HL-60 (cell line): ENCODE data around the gene SORCS2.

Experiments
- DNase-seq, 2 experiments: peaks; one replicate each; pipeline ENCODE4 v3.0.0-alpha.2; 2010 to 2020; ENCODE audit warnings: low read depth in 1 of 2, low spot score in 1 of 2
- H3K27ac ChIP-seq: fragments of 250-450 bp; sonication (Bioruptor Pico); replicated peaks from 2 replicates; pipeline ENCODE4 v1.5.1; 2020; ENCODE audit warnings: mild to moderate bottlenecking, moderate library complexity
- H3K27me3 ChIP-seq: fragments of 250-450 bp; sonication (Bioruptor Pico); 2 replicates; pipeline ENCODE4 v1.5.1; 2021; ENCODE audit warnings: mild to moderate bottlenecking, moderate library complexity; ENCODE audit not compliant: insufficient read depth, poor library complexity, severe bottlenecking
- H3K4me3 ChIP-seq: replicated peaks from 2 replicates; pipeline ENCODE4 v1.5.1; 2011; ENCODE audit warnings: mild to moderate bottlenecking, control low read depth, low read length; ENCODE audit not compliant: insufficient read depth
- GABPA ChIP-seq: IDR thresholded peaks from 2 replicates; pipeline ENCODE4 v1.6.1; 2012; ENCODE audit warnings: low read depth
- POLR2AphosphoS5 ChIP-seq: IDR thresholded peaks from 2 replicates; pipeline ENCODE4 v1.6.1; 2012; ENCODE audit warnings: low read depth
- SPI1 ChIP-seq: IDR thresholded peaks from 2 replicates; pipeline ENCODE4 v1.6.1; 2012; ENCODE audit warnings: low read depth, mild to moderate bottlenecking, borderline replicate concordance
- TF ChIP-seq, protein P1 (sequence below): IDR thresholded peaks from 2 replicates; pipeline ENCODE4 v1.6.1; 2012; ENCODE audit warnings: low read depth; ENCODE audit not compliant: insufficient replicate concordance
- TF ChIP-seq, protein P2 (sequence below): IDR thresholded peaks from one replicate; pipeline ENCODE4 v1.5.1; 2011; ENCODE audit warnings: low read length, control low read depth, inconsistent platforms; ENCODE audit not compliant: insufficient read depth

SORCS2 gene

DNA sequence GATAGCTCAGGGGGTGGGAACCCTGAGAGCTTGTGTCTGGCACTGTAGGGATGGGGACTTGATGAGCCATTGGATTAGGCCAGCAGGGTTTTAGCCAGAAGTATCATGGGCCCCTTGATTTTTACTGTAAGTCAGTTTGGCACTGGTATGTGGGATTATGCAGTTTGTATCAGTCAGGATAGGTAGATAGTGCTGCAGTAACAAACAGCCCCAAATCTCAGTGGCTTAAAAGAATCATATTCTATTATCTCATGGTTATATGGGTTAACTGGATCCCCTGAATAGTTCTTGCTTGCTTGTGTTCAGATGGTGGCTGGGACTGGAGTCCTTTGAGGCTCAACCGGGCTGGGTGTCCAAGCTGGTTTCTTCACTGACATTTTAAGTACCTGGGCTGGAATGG lies 56.5 kb downstream of the SORCS2 start:
- TF ChIP-seq SPI1, result no peak
- TF ChIP-seq GABPA, result no peak
- no peak for TF ChIP-seq POLR2AphosphoS5
- TF ChIP-seq, protein P1, sequence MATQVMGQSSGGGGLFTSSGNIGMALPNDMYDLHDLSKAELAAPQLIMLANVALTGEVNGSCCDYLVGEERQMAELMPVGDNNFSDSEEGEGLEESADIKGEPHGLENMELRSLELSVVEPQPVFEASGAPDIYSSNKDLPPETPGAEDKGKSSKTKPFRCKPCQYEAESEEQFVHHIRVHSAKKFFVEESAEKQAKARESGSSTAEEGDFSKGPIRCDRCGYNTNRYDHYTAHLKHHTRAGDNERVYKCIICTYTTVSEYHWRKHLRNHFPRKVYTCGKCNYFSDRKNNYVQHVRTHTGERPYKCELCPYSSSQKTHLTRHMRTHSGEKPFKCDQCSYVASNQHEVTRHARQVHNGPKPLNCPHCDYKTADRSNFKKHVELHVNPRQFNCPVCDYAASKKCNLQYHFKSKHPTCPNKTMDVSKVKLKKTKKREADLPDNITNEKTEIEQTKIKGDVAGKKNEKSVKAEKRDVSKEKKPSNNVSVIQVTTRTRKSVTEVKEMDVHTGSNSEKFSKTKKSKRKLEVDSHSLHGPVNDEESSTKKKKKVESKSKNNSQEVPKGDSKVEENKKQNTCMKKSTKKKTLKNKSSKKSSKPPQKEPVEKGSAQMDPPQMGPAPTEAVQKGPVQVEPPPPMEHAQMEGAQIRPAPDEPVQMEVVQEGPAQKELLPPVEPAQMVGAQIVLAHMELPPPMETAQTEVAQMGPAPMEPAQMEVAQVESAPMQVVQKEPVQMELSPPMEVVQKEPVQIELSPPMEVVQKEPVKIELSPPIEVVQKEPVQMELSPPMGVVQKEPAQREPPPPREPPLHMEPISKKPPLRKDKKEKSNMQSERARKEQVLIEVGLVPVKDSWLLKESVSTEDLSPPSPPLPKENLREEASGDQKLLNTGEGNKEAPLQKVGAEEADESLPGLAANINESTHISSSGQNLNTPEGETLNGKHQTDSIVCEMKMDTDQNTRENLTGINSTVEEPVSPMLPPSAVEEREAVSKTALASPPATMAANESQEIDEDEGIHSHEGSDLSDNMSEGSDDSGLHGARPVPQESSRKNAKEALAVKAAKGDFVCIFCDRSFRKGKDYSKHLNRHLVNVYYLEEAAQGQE, result no peak
- TF ChIP-seq, protein P2, sequence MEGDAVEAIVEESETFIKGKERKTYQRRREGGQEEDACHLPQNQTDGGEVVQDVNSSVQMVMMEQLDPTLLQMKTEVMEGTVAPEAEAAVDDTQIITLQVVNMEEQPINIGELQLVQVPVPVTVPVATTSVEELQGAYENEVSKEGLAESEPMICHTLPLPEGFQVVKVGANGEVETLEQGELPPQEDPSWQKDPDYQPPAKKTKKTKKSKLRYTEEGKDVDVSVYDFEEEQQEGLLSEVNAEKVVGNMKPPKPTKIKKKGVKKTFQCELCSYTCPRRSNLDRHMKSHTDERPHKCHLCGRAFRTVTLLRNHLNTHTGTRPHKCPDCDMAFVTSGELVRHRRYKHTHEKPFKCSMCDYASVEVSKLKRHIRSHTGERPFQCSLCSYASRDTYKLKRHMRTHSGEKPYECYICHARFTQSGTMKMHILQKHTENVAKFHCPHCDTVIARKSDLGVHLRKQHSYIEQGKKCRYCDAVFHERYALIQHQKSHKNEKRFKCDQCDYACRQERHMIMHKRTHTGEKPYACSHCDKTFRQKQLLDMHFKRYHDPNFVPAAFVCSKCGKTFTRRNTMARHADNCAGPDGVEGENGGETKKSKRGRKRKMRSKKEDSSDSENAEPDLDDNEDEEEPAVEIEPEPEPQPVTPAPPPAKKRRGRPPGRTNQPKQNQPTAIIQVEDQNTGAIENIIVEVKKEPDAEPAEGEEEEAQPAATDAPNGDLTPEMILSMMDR, result no peak
- Histone ChIP-seq H3K27ac (no peak overlapping the region), H3K27me3 (no peaks in the 10 kb centered on the region), H3K4me3 (no peak overlapping the region)
- DNase-seq, result no peak

DNA sequence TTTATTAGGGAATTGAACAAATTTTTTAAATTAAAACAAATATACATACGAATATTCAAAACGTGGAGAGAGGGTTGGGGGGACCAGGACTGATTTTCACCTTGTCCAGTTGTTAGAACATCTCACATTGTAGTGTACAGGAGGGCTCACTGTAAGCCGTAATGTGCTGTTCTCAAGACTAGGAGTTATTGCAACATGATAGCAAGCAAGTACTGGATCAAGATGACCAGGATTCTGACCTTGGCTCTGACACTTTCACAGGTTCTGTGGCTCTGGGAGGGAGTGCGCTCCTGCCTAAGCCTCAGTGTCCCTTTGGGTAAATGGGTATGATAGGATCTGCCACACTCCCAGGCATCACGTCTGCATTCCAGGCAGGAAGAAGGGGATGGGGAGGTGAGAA lies 59.0 kb downstream of the SORCS2 start:
- no peaks in the 10 kb centered on the region for H3K27me3 ChIP-seq

GRCh38 chr4:7252051-7252450 lies 59.7 kb downstream of the SORCS2 start:
- TF ChIP-seq, protein P1, result no peak
- no peak for TF ChIP-seq GABPA
- TF ChIP-seq, protein P2, result no peak
- TF ChIP-seq POLR2AphosphoS5, result no peak
- no peak for TF ChIP-seq SPI1
- Histone ChIP-seq H3K27ac (no peak overlapping the region), H3K4me3 (no peak overlapping the region), H3K27me3 (no peaks in the 10 kb centered on the region)
- no peak for DNase-seq

More for the DNA sequence above, 59.0 kb downstream of the SORCS2 start:
- no peak for TF ChIP-seq POLR2AphosphoS5
- no peak for TF ChIP-seq SPI1
- TF ChIP-seq, protein P1, result no peak
- no peak overlapping the region for H3K27ac ChIP-seq
- DNase-seq, result no peak
- no peak overlapping the region for H3K4me3 ChIP-seq
